Calu3 (cell line): ENCODE data around the gene ESRRG. TPM values are rescaled to one million over a fixed set of nuclear protein-coding genes. Genes with fewer than 3 reads are reported as not detected.

Source experiments
- BruUV-seq: library from RNA; stranded (reverse); fragments of 400-500 nt; replicated peaks from 2 replicates; lab custom pipeline; 2021; lab: Mats Ljungman, UMichigan
- CTCF ChIA-PET: fragments of 300-600 bp; sonication (Branson Sonifier 250); formaldehyde crosslinking; loops from one replicate; lab custom pipeline; 2022; ENCODE audit warnings: antibody characterized with exemption; lab: Charles Lee
- DNase-seq: peaks from one replicate; pipeline ENCODE4 v3.0.0; 2022
- H3K27ac Mint-ChIP-seq: one replicate; pipeline ENCODE4 v1.8.0; 2022; ENCODE audit warnings: mixed read lengths; ENCODE audit not compliant: unreplicated experiment
- H3K27me3 Mint-ChIP-seq: one replicate; pipeline ENCODE4 v1.8.0; 2022; ENCODE audit warnings: mixed read lengths; ENCODE audit not compliant: unreplicated experiment
- H3K36me3 Mint-ChIP-seq: one replicate; pipeline ENCODE4 v1.8.0; 2022; ENCODE audit warnings: mild to moderate bottlenecking, moderate library complexity, mixed read lengths; ENCODE audit not compliant: insufficient read depth, unreplicated experiment
- H3K4me1 Mint-ChIP-seq: one replicate; pipeline ENCODE4 v1.8.0; 2022; ENCODE audit warnings: mild to moderate bottlenecking, low read depth, mixed read lengths; ENCODE audit not compliant: unreplicated experiment
- H3K4me3 Mint-ChIP-seq: one replicate; pipeline ENCODE4 v1.8.0; 2022; ENCODE audit warnings: mild to moderate bottlenecking, low read depth, moderate library complexity, mixed read lengths; ENCODE audit not compliant: unreplicated experiment
- H3K9me3 Mint-ChIP-seq: one replicate; pipeline ENCODE4 v1.8.0; 2022; ENCODE audit warnings: low read depth, mixed read lengths; ENCODE audit not compliant: unreplicated experiment
- intact Hi-C: fragments of 100-400 bp; cut with micrococcal nuclease; formaldehyde crosslinking; loops from one replicate; pipeline ENCODE4 v1.10.0; 2022; ENCODE audit not compliant: unreplicated experiment
- total RNA-seq: library from RNA; stranded (reverse); gene quantifications from 2 replicates; pipeline ENCODE4 v1.2.3, GENCODE V29; 2022
- TF ChIP-seq, protein P1 (sequence below): fragments of 200-600 bp; IDR thresholded peaks from one replicate; pipeline ENCODE4 v1.8.0; 2022; ENCODE audit warnings: antibody characterized with exemption; ENCODE audit not compliant: unreplicated experiment

The ESRRG gene
- total RNA-seq, 1 experiment from 2014 or later: 1.3 TPM

DNA sequence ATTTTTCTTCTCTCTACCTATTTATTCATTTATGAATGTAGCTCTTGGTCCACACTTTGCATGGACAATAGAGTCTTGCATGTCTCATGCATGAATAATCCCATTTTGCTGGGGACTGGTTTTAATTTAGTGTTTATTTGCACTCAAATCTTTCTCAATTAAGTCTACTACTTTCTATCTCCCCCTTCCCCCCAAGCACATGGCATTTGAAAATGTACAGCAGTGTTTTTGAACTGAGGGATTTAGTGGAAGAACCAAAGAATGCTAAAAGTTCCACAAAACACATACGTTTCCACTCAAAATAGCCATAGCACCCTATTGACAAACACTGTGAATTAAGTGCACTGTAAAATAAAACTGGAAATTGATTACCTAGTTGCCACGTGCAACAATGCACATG is 180.5 kb downstream of the ESRRG start:
- Mint-ChIP-seq H3K4me1 (no peaks in the 10 kb centered on the region), H3K9me3 (no peaks in the 10 kb centered on the region), H3K27ac (no peak overlapping the region), H3K4me3 (no peak overlapping the region), H3K27me3 (no peaks in the 10 kb centered on the region), H3K36me3 (no peaks in the 10 kb centered on the region)
- CTCF ChIA-PET: no interaction called here
- TF ChIP-seq, protein P1, sequence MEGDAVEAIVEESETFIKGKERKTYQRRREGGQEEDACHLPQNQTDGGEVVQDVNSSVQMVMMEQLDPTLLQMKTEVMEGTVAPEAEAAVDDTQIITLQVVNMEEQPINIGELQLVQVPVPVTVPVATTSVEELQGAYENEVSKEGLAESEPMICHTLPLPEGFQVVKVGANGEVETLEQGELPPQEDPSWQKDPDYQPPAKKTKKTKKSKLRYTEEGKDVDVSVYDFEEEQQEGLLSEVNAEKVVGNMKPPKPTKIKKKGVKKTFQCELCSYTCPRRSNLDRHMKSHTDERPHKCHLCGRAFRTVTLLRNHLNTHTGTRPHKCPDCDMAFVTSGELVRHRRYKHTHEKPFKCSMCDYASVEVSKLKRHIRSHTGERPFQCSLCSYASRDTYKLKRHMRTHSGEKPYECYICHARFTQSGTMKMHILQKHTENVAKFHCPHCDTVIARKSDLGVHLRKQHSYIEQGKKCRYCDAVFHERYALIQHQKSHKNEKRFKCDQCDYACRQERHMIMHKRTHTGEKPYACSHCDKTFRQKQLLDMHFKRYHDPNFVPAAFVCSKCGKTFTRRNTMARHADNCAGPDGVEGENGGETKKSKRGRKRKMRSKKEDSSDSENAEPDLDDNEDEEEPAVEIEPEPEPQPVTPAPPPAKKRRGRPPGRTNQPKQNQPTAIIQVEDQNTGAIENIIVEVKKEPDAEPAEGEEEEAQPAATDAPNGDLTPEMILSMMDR: no peak
- intact Hi-C loops: no loop called here
- no TSS peak for BruUV-seq
- no peak for DNase-seq

DNA sequence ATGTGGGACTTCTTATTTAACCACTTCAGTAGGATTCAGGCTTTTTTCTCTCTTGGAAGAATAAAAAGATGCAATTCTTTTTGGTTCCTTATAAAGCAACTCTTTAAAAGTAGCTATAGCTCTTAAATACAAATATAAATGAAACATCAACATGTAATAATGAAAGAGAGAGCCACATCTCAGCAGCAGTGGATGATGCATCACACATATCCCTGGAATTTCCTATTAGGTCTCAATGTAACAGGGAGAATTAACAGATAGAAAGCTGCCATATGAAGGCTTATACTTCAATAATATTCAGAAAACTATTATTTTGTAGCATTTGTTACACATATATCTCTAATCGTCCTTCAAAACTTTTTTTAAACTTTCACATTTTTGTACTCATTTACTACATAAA is 181.0 kb downstream of the ESRRG start:
- no peak for DNase-seq
- H3K4me1 Mint-ChIP-seq: no peaks in the 10 kb centered on the region
- BruUV-seq: no TSS peak
- TF ChIP-seq, protein P1: no peak
- H3K9me3 Mint-ChIP-seq: no peaks in the 10 kb centered on the region
- intact Hi-C loops: no loop called here
- no peaks in the 10 kb centered on the region for H3K27me3 Mint-ChIP-seq
- no peaks in the 10 kb centered on the region for H3K36me3 Mint-ChIP-seq
- no peak overlapping the region for H3K4me3 Mint-ChIP-seq
- no peak overlapping the region for H3K27ac Mint-ChIP-seq
- CTCF ChIA-PET: no interaction called here

DNA sequence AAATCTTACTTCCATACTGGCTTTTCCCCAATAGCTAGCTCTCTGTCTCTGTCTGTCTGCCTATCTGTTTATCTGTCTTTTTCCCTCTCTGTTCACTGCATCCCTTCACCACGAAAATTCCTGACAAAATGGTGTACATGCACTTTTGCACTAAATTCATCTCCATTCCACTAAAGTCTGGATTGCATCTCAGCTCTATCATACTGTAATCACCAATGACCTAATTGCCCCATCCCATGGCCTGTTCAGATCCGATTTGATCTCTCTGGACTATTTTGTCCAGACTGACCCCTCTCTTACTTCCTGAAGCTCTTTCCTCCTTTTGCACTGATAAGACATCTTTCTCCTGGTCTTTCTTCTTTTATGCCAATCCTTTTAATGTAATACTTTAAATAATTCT is 187.5 kb downstream of the ESRRG start:
- DNase-seq: no peak
- H3K4me3 Mint-ChIP-seq: no peak overlapping the region
- CTCF ChIA-PET: no interaction called here
- H3K27ac Mint-ChIP-seq: no peak overlapping the region
- intact Hi-C loops: no loop called here
- TF ChIP-seq, protein P1: no peak
- no peaks in the 10 kb centered on the region for H3K27me3 Mint-ChIP-seq
- H3K4me1 Mint-ChIP-seq: peaks cover 15% of the 10 kb centered on the region
- BruUV-seq: no TSS peak
- H3K9me3 Mint-ChIP-seq: no peaks in the 10 kb centered on the region
- peaks cover 7% of the 10 kb centered on the region for H3K36me3 Mint-ChIP-seq

DNA sequence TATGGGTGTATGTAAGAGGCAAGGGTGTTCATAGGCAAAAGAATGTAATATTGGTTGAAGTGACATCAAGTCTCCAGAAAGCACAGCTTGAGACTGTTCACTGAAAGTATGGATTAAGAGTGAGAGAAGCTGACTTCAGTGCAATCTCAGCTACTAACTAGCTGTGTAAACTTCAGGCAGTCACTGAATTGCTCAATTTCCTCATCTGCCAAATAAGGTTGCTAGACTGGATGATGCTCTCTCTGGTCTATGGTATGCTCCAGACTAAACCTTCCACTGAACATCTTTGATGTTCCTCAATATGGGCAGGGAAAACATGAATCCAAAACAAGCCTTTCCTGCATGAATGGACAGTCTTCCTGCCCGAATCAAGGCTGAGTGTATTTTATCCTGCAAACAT is 188.2 kb downstream of the ESRRG start:
- intact Hi-C loops: no loop called here
- H3K27me3 Mint-ChIP-seq: no peaks in the 10 kb centered on the region
- no peak overlapping the region for H3K27ac Mint-ChIP-seq
- no peak for DNase-seq
- peaks cover 7% of the 10 kb centered on the region for H3K36me3 Mint-ChIP-seq
- CTCF ChIA-PET: no interaction called here
- no peaks in the 10 kb centered on the region for H3K9me3 Mint-ChIP-seq
- TF ChIP-seq, protein P1: no peak
- peaks cover 15% of the 10 kb centered on the region for H3K4me1 Mint-ChIP-seq
- no TSS peak for BruUV-seq
- H3K4me3 Mint-ChIP-seq: no peak overlapping the region
